ENCODE results near the gene ZRSR2.

Gene ZRSR2

DNA sequence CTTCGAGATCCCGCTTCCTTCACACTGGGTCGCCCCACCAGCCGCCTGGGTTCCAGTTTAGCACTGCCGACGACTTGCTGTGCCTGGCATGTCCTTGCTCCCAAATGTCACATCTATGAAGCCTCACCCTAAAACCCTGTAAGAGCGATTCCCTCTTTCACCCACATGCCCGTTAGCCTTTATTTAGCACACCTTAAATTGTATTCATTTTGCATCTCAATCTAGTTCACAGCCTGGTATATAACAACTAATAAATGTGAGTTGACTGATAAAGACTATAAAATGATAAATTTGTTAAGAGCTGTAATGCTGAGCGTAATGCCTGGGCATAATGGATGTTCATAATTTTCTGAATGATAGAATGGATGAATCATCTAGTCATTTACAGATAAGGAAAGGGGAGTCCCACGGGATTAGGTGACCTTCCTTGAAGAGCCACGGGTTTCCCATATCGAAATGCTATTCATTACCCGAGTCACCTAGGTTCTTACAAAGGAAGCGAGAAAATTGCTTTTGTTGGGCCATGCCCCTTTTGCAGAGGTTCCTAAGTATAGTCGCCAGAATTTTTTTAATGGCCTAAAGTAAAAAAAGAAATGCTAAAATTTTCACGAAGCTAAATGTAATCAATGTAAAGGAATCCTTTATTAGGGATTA, 65.4 kb downstream of the ZRSR2 start:
- H3K27me3 ChIP-seq (ENCODE audit: control insufficient read depth, insufficient read depth, low read length) = peaks cover 34% of the 10 kb centered on the region
- peak overlapping the region; percentile 56 for H3K9ac ChIP-seq (ENCODE audit: low read depth, low read length)
- H3K4me2 ChIP-seq (ENCODE audit: low read length) = peak overlapping the region; percentile 90
- no peaks in the 10 kb centered on the region for H3K9me3 ChIP-seq (replicated peaks; ENCODE audit: low read length)
- peak overlapping the region; percentile 81 for H3K4me3 ChIP-seq (ENCODE audit: low read length)
- peaks cover 8% of the 10 kb centered on the region for H3K4me1 ChIP-seq (ENCODE audit: control insufficient read depth, insufficient read depth, low read length)
- H3K36me3 ChIP-seq (ENCODE audit: insufficient read depth, low read length) = no peaks in the 10 kb centered on the region

DNA sequence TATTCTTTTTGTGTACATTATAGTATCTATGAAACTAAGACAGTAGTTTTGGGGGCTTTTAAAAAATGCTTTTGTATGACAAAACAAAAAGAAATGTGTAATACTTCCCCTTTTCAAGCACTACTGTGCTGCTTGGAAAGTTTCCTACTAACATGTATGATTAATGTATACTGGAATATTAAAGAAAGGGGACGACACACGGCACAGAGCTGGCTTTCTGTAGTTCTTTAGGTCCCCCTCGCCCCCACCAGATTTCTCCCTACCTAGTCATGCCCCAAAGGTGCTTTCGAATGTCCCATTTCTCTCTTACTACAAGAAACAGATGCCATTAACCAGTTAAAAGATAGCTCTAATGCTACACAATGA, 65.9 kb downstream of the ZRSR2 start:
- H3K4me2 ChIP-seq (ENCODE audit: low read length) = no peak overlapping the region
- no peak overlapping the region for H3K4me3 ChIP-seq (ENCODE audit: low read length)
- peaks cover 36% of the 10 kb centered on the region for H3K27me3 ChIP-seq (ENCODE audit: control insufficient read depth, insufficient read depth, low read length)
- H3K9ac ChIP-seq (ENCODE audit: low read depth, low read length) = no peak overlapping the region
- no peaks in the 10 kb centered on the region for H3K36me3 ChIP-seq (ENCODE audit: insufficient read depth, low read length)
- H3K4me1 ChIP-seq (ENCODE audit: control insufficient read depth, insufficient read depth, low read length) = peaks cover 8% of the 10 kb centered on the region
- H3K9me3 ChIP-seq (replicated peaks; ENCODE audit: low read length) = no peaks in the 10 kb centered on the region

DNA sequence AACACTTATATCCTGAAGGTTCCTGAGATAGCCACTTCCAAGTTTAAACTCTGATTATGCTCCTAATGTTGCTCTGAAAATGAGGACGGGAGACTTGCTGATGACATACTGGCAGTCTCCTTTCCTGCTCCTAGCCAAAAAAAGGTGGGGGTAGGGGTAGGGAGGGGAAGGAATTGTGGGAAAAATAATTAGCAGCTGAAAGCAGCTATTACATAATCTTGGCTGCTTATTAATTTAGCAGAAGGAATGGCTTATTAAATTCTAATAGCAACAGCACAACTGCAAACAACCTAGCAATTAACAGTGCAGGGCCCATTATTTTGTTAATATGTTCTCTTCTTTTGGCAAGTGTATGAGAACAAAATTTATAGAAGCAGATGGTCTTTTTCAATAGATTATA, 66.4 kb downstream of the ZRSR2 start:
- H3K4me3 ChIP-seq (ENCODE audit: low read length) = no peak overlapping the region
- peaks cover 41% of the 10 kb centered on the region for H3K27me3 ChIP-seq (ENCODE audit: control insufficient read depth, insufficient read depth, low read length)
- no peak overlapping the region for H3K9ac ChIP-seq (ENCODE audit: low read depth, low read length)
- no peak overlapping the region for H3K4me2 ChIP-seq (ENCODE audit: low read length)
- no peaks in the 10 kb centered on the region for H3K36me3 ChIP-seq (ENCODE audit: insufficient read depth, low read length)
- H3K9me3 ChIP-seq (replicated peaks; ENCODE audit: low read length) = no peaks in the 10 kb centered on the region
- peaks cover 8% of the 10 kb centered on the region for H3K4me1 ChIP-seq (ENCODE audit: control insufficient read depth, insufficient read depth, low read length)

DNA sequence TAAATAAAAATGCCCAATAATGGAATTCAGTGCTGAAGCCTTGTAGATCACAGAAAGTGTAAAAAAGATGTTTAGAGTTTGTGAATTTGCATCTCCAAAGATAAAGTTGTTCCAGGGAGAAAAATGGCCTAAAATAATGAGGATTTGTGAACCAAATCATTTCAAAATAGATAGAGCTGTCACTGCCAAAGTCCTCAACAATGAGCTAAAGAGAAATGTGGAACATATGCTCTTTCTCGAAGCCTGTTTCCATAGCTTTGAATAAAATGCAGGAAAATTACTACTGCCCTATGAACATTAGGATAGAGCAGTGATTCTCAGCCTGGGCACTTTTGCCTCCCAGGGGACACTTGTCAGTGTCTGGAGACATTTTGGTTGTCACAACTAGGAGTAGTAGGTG, 67.8 kb downstream of the ZRSR2 start:
- H3K4me2 ChIP-seq (ENCODE audit: low read length) = no peak overlapping the region
- no peaks in the 10 kb centered on the region for H3K36me3 ChIP-seq (ENCODE audit: insufficient read depth, low read length)
- peaks cover 8% of the 10 kb centered on the region for H3K4me1 ChIP-seq (ENCODE audit: control insufficient read depth, insufficient read depth, low read length)
- H3K9ac ChIP-seq (ENCODE audit: low read depth, low read length) = no peak overlapping the region
- H3K9me3 ChIP-seq (replicated peaks; ENCODE audit: low read length) = no peaks in the 10 kb centered on the region
- peaks cover 50% of the 10 kb centered on the region for H3K27me3 ChIP-seq (ENCODE audit: control insufficient read depth, insufficient read depth, low read length)
- no peak overlapping the region for H3K4me3 ChIP-seq (ENCODE audit: low read length)

DNA sequence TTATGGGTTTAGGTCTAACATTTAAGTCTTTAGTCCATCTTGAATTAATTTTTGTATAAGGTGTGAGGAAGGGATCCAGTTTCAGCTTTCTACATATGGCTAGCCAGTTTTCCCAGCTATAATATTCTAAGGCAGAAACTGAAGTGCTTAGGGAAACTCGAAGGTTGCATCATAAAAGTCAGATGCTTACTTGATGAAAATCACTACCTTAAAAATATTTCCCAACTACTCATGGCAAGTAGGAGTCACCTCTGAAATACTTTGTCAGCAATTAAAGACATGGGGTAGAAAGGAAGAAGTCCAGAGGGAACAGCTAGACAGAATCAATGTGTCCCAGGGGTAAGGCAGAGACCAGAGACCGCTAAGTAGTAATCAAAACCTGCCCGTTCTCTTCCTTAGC, 70.6 kb downstream of the ZRSR2 start:
- no peak overlapping the region for H3K4me2 ChIP-seq (ENCODE audit: low read length)
- no peaks in the 10 kb centered on the region for H3K9me3 ChIP-seq (replicated peaks; ENCODE audit: low read length)
- H3K9ac ChIP-seq (ENCODE audit: low read depth, low read length) = no peak overlapping the region
- no peaks in the 10 kb centered on the region for H3K4me1 ChIP-seq (ENCODE audit: control insufficient read depth, insufficient read depth, low read length)
- H3K36me3 ChIP-seq (ENCODE audit: insufficient read depth, low read length) = no peaks in the 10 kb centered on the region
- no peak overlapping the region for H3K4me3 ChIP-seq (ENCODE audit: low read length)
- H3K27me3 ChIP-seq (ENCODE audit: control insufficient read depth, insufficient read depth, low read length) = peaks cover 55% of the 10 kb centered on the region

DNA sequence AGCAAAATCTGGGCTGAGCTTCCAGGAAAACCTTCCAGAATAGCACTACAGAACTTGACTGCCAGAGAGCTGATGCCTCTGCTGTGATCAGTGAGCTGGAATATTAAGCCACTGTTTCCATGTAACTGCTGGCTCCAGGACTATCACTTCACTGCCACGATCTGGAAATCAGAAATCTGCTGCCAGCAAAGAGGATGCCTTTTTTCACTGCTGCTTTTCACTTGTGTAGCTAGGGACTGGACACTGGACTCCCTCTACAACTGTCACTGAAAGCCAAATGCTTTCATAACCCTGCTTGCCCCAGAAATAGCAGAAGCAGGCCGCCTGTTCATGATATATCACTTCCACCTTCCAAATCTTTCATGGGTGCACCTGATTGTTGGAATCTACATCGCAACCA, 73.7 kb downstream of the ZRSR2 start:
- H3K27me3 ChIP-seq (ENCODE audit: control insufficient read depth, insufficient read depth, low read length) = peaks cover 39% of the 10 kb centered on the region

DNA sequence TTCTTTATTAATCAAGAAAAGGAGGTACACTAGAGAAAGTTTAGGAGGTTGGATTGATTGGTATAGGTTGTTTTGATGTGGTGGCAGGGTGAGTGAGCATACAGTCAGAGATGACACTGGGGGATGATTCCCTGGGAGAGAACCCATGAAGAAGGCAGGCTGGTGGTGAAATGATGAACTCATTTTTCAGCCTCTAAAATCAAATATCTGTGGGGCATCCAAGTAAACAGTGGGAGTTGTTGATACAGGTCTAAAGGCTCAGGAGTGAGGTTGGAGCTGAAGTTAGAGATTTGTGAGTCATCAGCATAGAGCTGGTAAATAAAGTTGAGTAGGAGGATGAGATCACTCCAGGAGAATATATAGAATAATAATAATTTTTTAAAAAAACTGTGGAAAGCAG, 74.3 kb downstream of the ZRSR2 start:
- Histone ChIP-seq H3K9me3 (replicated peaks; ENCODE audit: low read length) (no peaks in the 10 kb centered on the region), H3K27me3 (ENCODE audit: control insufficient read depth, insufficient read depth, low read length) (peaks cover 35% of the 10 kb centered on the region), H3K4me3 (ENCODE audit: low read length) (no peak overlapping the region), H3K36me3 (ENCODE audit: insufficient read depth, low read length) (no peaks in the 10 kb centered on the region), H3K9ac (ENCODE audit: low read depth, low read length) (no peak overlapping the region), H3K4me2 (ENCODE audit: low read length) (no peak overlapping the region), H3K4me1 (ENCODE audit: control insufficient read depth, insufficient read depth, low read length) (no peaks in the 10 kb centered on the region)

More for the DNA sequence above, 73.7 kb downstream of the ZRSR2 start:
- H3K36me3 ChIP-seq (ENCODE audit: insufficient read depth, low read length) = no peaks in the 10 kb centered on the region
- H3K4me1 ChIP-seq (ENCODE audit: control insufficient read depth, insufficient read depth, low read length) = no peaks in the 10 kb centered on the region
- H3K4me3 ChIP-seq (ENCODE audit: low read length) = no peak overlapping the region
- no peak overlapping the region for H3K9ac ChIP-seq (ENCODE audit: low read depth, low read length)
- no peaks in the 10 kb centered on the region for H3K9me3 ChIP-seq (replicated peaks; ENCODE audit: low read length)
- no peak overlapping the region for H3K4me2 ChIP-seq (ENCODE audit: low read length)

DNA sequence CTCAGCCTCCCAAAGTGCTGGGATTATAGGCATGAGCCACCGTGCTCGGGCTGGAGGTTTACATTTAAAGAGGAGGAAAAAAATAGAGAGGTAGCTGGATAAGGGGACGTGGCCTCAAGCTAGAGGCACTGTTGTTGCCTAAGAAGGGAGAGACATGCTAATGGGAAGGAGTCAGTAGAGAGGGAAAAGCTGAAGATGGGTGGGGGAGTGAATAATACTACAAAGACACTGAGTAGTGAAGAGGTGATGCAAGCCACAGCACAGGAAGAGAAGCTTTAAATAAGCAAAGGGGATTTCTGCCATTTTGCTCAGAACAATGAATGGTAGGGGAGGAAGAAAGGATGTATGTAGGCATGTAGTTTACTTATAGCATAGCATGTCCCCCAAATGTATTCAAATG, 75.9 kb downstream of the ZRSR2 start:
- no peak overlapping the region for H3K9ac ChIP-seq (ENCODE audit: low read depth, low read length)
- peaks cover 40% of the 10 kb centered on the region for H3K27me3 ChIP-seq (ENCODE audit: control insufficient read depth, insufficient read depth, low read length)
- no peaks in the 10 kb centered on the region for H3K4me1 ChIP-seq (ENCODE audit: control insufficient read depth, insufficient read depth, low read length)
- H3K9me3 ChIP-seq (replicated peaks; ENCODE audit: low read length) = no peaks in the 10 kb centered on the region
- H3K4me3 ChIP-seq (ENCODE audit: low read length) = no peak overlapping the region
- H3K36me3 ChIP-seq (ENCODE audit: insufficient read depth, low read length) = no peaks in the 10 kb centered on the region
- H3K4me2 ChIP-seq (ENCODE audit: low read length) = no peak overlapping the region

DNA sequence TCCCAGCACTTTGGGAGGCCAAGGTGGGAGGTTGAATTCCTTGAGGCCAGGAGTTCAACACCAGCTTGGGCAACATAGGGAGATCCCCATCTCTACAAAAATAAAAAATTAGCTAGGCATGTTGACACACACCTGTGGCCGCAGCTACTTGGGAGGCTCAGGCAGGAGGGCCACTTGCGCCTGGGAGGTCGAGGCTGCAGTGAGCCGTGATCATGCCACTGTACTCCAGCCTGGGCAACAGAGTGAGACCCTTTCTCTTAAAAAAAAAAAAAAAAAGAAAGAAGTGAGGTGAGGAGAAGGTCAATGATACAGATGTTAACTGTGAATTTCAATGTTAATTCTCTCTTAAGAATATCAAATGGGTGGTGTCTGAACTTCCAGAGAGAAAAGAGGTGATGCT, 79.4 kb downstream of the ZRSR2 start:
- H3K4me3 ChIP-seq (ENCODE audit: low read length) = no peak overlapping the region

DNA sequence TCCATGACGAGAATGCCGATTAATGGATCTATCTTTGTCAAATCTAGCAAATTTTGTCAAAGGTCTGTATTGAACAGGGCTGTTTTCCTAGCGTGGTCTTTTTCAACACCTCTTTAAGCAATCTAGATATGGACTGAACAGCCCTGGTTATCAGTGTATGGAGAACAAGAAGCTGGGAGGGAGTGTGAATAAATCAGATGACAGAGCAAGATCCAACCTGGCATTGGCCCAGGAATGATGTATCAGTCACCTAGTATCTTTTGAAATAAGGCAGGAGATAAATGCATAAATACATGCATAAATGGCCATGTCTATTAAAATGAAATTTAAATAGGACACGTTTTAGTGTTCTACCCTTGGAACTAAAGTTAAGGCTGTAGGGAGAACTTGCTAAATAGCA, 80.0 kb downstream of the ZRSR2 start:
- Histone ChIP-seq H3K9me3 (replicated peaks; ENCODE audit: low read length) (no peaks in the 10 kb centered on the region), H3K4me1 (ENCODE audit: control insufficient read depth, insufficient read depth, low read length) (no peaks in the 10 kb centered on the region), H3K27me3 (ENCODE audit: control insufficient read depth, insufficient read depth, low read length) (peaks cover 20% of the 10 kb centered on the region), H3K9ac (ENCODE audit: low read depth, low read length) (no peak overlapping the region), H3K4me3 (ENCODE audit: low read length) (no peak overlapping the region), H3K4me2 (ENCODE audit: low read length) (no peak overlapping the region), H3K36me3 (ENCODE audit: insufficient read depth, low read length) (no peaks in the 10 kb centered on the region)

More for the DNA sequence above, 79.4 kb downstream of the ZRSR2 start:
- H3K4me1 ChIP-seq (ENCODE audit: control insufficient read depth, insufficient read depth, low read length) = no peaks in the 10 kb centered on the region
- H3K27me3 ChIP-seq (ENCODE audit: control insufficient read depth, insufficient read depth, low read length) = peaks cover 19% of the 10 kb centered on the region
- H3K4me2 ChIP-seq (ENCODE audit: low read length) = no peak overlapping the region
- no peaks in the 10 kb centered on the region for H3K36me3 ChIP-seq (ENCODE audit: insufficient read depth, low read length)
- no peak overlapping the region for H3K9ac ChIP-seq (ENCODE audit: low read depth, low read length)
- H3K9me3 ChIP-seq (replicated peaks; ENCODE audit: low read length) = no peaks in the 10 kb centered on the region

Measured in skeletal muscle satellite cell (primary cell).